ENCODE results near the gene LINC01488.

DNA sequence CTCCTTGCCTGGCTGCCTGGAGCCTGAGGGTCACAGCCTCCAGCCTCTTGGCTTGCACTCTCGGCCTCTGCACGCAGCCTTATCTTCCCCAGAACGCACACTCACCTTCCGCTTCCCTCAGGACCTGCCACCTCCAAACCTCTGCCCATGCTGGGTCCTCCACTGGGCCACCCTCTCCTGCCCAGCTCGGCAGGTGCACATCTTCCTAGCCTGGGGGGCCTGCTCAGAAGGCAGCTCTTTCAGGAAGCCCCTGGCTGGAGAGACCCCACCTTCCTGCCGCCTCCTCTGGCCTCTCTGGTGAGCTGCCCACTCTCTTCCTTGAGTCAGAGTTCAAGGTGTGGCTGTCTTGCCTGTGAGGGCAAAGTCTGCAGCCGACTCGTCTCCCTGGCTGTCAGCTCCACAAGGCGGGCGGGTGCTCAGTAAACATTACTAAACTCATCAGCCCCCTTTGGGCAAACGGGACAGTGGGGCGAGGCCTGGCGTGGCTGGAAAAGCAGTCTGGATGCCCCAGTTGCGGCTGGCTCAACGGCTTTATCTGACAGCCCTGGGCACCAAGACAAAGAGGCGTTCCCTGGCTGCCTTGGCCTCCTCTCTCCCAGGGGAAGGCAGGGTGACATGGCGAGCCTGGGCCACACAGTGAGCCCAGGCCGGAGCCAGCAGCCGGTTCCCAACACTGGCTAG is 1.7 kb upstream of the LINC01488 start:
- no peak for TF ChIP-seq EZH2phosphoT487 (IDR thresholded peaks at IDR 0.05; ENCODE audit: insufficient read depth, low read depth)
- no peak for TF ChIP-seq EZH2 (IDR thresholded peaks at IDR 0.05; ENCODE audit: insufficient read depth, poor library complexity, severe bottlenecking)

Data from GM23248 (cell line).